ENCODE data around the gene ADAM8.
"Not testable (repeated sequence)": the region's sequence is repeated elsewhere in the genome, so short reads cannot be mapped to it uniquely, and the experiment has no call there.

The ADAM8 gene

GRCh38 chr10:133224756-133225372 is 51.8 kb downstream of the ADAM8 start:
- no peak overlapping the region for H3K4me3 ChIP-seq (replicated peaks; ENCODE audit: low read depth, low read length)
- no peak for TF ChIP-seq CTCF (IDR thresholded peaks at IDR 0.05; ENCODE audit: low read depth, low read length, missing control alignments)
- DNase-seq (ENCODE audit: extremely low read depth, low read depth): no peak

GRCh38 chr10:133224076-133224475 is 52.6 kb downstream of the ADAM8 start:
- no peak overlapping the region for H3K4me3 ChIP-seq (replicated peaks; ENCODE audit: low read depth, low read length)
- DNase-seq (ENCODE audit: extremely low read depth, low read depth): no peak
- TF ChIP-seq CTCF (IDR thresholded peaks at IDR 0.05; ENCODE audit: low read depth, low read length, missing control alignments): no peak

- not testable (repeated sequence) for DNase-seq (ENCODE audit: extremely low read depth, low read depth); H3K4me3 ChIP-seq (replicated peaks; ENCODE audit: low read depth, low read length)
Observed at GRCh38 chr10:133221756-133222155, 54.9 kb downstream of the ADAM8 start.

GRCh38 chr10:133221331-133221730 is 55.3 kb downstream of the ADAM8 start:
- H3K4me3 ChIP-seq (replicated peaks; ENCODE audit: low read depth, low read length): no peak overlapping the region
- DNase-seq (ENCODE audit: extremely low read depth, low read depth): no peak
- no peak for TF ChIP-seq CTCF (IDR thresholded peaks at IDR 0.05; ENCODE audit: low read depth, low read length, missing control alignments)

DNA sequence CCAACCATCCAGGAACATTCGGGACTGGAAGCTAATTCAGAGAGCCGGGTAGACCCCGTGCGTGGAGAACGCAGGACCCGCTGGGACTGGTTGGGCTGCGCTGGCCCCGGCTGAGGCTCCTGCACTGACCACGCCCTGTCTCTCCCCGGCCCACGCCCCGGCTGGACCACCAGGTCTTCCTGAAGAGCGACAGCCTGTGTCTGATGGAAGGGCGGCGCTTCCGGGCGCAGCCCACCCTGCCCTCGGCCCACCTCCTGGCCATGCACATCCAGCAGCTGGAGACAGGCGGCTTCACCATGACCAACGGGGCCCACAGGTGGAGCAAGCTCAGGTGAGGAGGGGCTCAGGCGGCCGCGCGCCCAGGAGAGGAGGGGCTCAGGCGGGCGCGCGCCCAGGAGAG is 56.9 kb downstream of the ADAM8 start:
- no peak for DNase-seq (ENCODE audit: extremely low read depth, low read depth)
- TF ChIP-seq CTCF (IDR thresholded peaks at IDR 0.05; ENCODE audit: low read depth, low read length, missing control alignments): no peak

GRCh38 chr10:133218891-133219290 is 57.8 kb downstream of the ADAM8 start:
- no peak for DNase-seq (ENCODE audit: extremely low read depth, low read depth)
- TF ChIP-seq CTCF (IDR thresholded peaks at IDR 0.05; ENCODE audit: low read depth, low read length, missing control alignments): no peak
- H3K4me3 ChIP-seq (replicated peaks; ENCODE audit: low read depth, low read length): no peak overlapping the region

More for the DNA sequence above, 56.9 kb downstream of the ADAM8 start:
- no peak overlapping the region for H3K4me3 ChIP-seq (replicated peaks; ENCODE audit: low read depth, low read length)

DNA sequence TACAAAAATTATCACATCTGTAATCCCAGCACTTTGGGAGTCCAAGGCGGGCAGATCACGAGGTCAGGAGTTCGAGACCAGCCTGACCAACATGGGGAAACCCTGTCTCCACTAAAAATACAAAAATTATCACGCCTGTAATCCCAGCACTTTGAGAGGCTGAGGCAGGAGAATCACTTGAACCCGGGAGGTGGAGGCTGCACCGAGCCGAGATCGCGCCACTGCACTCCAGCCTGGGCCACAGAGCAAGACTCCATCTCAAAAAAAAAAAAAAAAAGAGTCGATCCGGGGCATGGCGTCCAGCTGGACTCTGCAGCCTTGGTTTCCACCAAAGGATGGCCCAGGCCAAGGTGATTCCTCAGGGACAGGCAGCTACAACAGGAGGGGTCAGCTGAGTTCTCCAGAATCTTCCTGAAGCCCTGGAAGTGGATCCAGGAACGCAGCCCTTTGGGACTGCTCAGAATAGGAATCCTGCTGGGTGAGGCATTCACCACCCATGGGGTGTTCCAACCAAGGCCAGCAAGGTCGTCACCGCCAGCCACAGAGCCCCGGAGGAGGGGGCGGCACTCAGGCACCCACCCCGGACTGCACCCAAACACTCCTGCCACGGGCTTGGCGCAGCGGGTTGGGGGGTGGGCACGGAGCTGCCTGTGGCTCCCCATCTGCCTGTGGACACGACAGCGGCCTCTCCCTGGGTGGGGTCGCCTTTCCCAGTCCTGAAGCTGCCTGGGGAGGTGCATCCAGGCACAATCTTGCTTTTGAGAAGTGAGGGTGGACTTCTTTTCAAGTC is 58.7 kb downstream of the ADAM8 start:
- TF ChIP-seq CTCF (IDR thresholded peaks at IDR 0.05; ENCODE audit: low read depth, low read length, missing control alignments): no peak
- no peak overlapping the region for H3K4me3 ChIP-seq (replicated peaks; ENCODE audit: low read depth, low read length)
- DNase-seq (ENCODE audit: extremely low read depth, low read depth): no peak
